Kidney epithelial cell (primary cell): ENCODE data around the gene CHMP2A. TPM values are rescaled to one million over a fixed set of nuclear protein-coding genes. Genes with fewer than 3 reads are reported as not detected.
"Not testable (repeated sequence)": the region's sequence is repeated elsewhere in the genome, so short reads cannot be mapped to it uniquely, and the experiment has no call there.

Source experiments
- DNase-seq: peaks from one replicate; pipeline ENCODE4 v3.0.0-alpha.2; 2010; ENCODE audit warnings: low read depth
- H3K27me3 ChIP-seq: 2 replicates; pipeline ENCODE4 v1.6.0; 2011; ENCODE audit warnings: low read length; ENCODE audit not compliant: control insufficient read depth, insufficient read depth
- H3K36me3 ChIP-seq: 2 replicates; pipeline ENCODE4 v1.5.1; 2011; ENCODE audit warnings: low read length; ENCODE audit not compliant: control insufficient read depth, insufficient read depth
- H3K4me3 ChIP-seq: 2 replicates; pipeline ENCODE4 v1.5.1; 2011; ENCODE audit warnings: low read depth, mild to moderate bottlenecking, control low read depth, low read length
- total RNA-seq: library from RNA; depleted of rRNA; stranded (reverse); fragments of >200 nt; gene quantifications from 2 replicates; pipeline ENCODE4 v1.2.3, GENCODE V29; 2015
- TF ChIP-seq, protein P1 (sequence below): IDR thresholded peaks from 2 replicates; pipeline ENCODE4 v1.5.1; 2011; ENCODE audit warnings: mild to moderate bottlenecking, moderate library complexity, low read length, control low read depth, inconsistent platforms; ENCODE audit not compliant: insufficient read depth, poor library complexity, severe bottlenecking

Gene CHMP2A
- total RNA-seq, 1 donor from 2014 or later, result 154 TPM

DNA sequence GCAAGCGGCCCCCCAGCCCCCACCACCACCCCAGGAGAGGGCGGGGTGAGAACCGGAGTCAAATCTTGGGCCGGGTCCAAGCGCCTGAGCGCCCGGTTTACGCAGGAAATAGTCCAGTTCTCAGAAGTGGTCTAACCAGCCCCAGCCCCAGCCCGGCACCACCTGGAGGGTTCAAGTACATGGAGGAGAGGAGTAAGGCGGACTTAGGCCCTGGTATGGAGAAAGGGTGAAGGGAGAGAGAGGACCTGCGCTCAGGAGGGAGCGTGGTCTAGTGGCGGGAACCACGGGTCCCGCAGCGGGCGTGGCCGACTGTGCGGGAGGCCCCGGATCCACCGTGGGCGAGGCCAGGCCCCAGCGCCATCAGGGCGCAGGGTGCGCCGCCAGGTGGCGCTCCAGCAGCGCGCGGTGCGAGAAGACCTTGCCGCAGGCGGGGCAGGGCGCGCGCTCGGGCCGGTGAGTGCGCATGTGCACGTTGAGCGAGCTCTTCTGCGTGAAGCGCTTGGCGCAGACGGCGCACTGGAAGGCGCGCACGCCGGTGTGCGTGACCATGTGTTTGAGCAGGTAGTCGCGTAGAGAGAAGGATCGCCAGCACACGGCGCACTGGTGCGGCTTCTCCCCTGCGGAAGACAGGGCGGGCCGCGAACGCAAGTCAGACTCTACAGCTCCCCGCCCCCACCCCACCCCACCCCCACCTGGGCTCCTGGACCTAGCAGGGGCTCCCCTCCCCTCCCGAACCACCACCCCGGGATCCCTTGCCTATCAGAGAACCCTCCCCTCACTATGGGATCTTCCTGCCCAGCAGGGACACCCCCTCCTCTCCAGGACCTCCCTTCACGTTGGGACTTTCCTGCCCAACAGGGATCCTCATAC is 41.0 kb downstream of the CHMP2A start:
- Histone ChIP-seq H3K36me3 (no peaks in the 10 kb centered on the region), H3K4me3 (peak overlapping the region; percentile 43), H3K27me3 (no peaks in the 10 kb centered on the region)
- TF ChIP-seq, protein P1, sequence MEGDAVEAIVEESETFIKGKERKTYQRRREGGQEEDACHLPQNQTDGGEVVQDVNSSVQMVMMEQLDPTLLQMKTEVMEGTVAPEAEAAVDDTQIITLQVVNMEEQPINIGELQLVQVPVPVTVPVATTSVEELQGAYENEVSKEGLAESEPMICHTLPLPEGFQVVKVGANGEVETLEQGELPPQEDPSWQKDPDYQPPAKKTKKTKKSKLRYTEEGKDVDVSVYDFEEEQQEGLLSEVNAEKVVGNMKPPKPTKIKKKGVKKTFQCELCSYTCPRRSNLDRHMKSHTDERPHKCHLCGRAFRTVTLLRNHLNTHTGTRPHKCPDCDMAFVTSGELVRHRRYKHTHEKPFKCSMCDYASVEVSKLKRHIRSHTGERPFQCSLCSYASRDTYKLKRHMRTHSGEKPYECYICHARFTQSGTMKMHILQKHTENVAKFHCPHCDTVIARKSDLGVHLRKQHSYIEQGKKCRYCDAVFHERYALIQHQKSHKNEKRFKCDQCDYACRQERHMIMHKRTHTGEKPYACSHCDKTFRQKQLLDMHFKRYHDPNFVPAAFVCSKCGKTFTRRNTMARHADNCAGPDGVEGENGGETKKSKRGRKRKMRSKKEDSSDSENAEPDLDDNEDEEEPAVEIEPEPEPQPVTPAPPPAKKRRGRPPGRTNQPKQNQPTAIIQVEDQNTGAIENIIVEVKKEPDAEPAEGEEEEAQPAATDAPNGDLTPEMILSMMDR, result peak; percentile 38
- DNase-seq, result peak; percentile 41

DNA sequence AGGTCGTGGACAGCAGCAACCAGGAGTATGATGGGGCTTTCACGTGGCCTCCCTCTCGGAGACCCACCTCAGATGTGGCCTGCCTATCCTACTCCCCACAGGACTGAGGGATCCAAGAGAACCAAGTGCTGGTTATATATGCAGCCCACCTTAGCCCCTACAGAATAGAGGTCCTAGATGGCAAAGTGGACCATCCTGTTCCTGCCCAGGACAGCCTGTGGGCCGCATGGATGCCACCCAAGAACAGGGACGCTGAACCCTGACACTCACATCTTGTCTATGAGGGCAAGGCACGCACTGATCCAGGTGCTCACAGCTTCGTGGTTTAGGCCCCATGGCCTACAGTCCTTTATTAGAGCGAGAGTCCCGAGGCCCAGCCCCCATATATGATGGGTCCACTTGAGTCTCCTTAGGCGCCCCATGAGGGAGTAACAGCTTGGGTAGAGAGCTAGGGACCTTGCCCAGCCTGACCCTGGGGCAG is 41.7 kb downstream of the CHMP2A start:
- Histone ChIP-seq H3K4me3 (no peak overlapping the region), H3K27me3 (no peaks in the 10 kb centered on the region), H3K36me3 (no peaks in the 10 kb centered on the region)
- DNase-seq, result no peak
- TF ChIP-seq, protein P1, result no peak

DNA sequence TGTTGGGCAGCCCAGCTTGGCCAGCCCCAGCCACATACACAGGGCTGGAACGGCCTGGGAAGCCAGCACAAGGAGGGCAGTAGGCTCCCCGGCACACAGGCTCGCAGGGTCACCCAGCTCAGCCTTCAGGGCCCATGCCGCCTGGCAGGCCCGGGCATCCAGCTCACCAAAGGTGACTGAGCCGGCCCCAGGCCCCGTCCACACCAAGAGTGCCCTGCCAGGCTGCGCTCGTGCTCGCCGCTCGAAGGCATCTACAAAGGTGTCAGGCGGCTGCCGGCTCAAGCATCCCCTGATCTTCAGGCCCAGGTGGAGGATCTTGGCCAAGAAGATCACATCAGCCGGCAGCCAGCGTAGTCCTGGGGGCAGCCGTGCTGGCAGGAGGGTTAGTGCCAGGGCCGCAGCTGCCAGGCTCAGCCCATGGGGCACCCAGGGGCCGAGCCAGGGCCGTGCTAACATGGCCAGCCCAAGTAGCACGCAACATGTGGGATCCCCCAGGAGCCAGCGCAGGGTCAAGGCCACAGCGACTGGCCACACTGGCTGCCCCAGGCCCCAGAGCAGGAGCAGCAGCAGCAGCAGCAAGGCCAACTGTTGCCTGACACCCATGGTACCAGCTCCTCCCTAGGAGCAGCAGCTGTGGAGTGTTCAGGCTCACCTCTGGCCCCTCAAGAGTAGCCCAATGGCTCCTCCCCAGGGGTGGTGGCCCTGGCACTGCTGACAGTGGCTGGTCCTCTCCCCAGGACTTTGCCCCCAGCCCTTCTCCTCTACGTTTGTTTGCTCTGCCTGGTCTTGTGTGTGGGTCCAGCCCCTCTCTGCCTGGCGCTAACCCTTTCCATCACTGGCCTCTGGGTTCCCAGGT is 43.3 kb downstream of the CHMP2A start, which contains the start of gene SLC27A5:
Gene SLC27A5 (minus strand): TSS at position 640 of the 856 bp plus-strand sequence. CDS start 37 bp downstream, at position 603.
- H3K27me3 ChIP-seq, result no peaks in the 10 kb centered on the region
- H3K36me3 ChIP-seq, result no peaks in the 10 kb centered on the region
- DNase-seq, result no peak
- TF ChIP-seq, protein P1, result no peak
- no peak within 1 kb of the TSS for H3K4me3 ChIP-seq

DNA sequence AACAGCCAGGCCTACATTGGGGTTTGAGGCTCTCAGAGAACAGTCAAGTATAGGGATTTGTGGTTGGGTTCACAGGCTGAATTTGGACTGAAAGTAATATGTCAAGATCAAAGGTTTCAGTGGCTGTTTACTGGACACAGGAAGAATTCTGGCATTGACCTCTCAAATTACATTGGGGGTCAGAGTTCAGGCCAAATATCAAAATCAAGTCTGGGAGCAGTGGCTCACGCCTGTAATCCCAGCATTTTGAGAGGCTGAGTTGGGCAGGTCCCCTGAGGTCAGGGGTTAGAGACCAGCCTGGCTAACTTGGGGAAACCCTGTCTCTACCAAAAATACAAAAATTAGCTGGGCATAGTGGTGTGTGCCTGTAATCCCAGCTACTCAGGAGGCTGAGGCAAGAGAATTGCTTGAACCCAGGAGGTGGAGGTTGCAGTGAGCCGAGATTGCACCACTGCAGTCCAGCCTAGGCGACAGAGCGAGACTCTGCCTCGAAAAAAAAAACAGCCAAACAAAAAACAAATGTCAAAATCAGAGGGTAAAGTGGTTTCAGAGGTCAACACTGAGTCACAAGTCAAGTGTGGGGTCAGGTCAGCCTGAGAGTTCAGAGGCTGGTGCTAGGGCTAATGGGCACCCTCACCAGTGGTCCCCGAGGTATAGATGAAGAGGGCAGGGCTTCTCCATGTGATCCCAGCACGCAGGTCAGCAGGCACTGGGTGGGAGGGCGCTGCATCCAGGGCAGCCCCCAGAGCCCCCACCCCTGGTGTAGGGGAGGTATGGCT is 44.6 kb downstream of the CHMP2A start:
- H3K36me3 ChIP-seq, result no peaks in the 10 kb centered on the region
- no peaks in the 10 kb centered on the region for H3K27me3 ChIP-seq
- no peak overlapping the region for H3K4me3 ChIP-seq
- TF ChIP-seq, protein P1, result no peak
- no peak for DNase-seq

DNA sequence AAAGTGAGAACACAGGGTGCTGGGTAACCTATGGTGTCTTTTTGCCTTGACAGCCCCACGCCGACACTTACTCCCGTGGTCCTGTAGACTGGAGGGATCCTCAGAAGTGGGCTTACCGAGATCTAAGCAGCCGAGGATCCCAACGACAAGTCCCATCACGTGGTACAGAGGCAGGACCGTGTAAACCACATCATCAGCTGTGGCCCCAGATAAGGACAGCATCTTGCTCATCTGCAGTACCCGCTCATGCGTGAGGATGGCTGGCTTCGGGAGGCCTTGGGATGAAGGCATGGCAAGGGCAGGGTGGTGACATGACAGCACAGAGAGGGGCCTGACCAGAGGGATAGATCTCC is 45.2 kb downstream of the CHMP2A start:
- Histone ChIP-seq H3K4me3 (no peak overlapping the region), H3K36me3 (no peaks in the 10 kb centered on the region), H3K27me3 (no peaks in the 10 kb centered on the region)
- TF ChIP-seq, protein P1, result no peak
- DNase-seq, result no peak

DNA sequence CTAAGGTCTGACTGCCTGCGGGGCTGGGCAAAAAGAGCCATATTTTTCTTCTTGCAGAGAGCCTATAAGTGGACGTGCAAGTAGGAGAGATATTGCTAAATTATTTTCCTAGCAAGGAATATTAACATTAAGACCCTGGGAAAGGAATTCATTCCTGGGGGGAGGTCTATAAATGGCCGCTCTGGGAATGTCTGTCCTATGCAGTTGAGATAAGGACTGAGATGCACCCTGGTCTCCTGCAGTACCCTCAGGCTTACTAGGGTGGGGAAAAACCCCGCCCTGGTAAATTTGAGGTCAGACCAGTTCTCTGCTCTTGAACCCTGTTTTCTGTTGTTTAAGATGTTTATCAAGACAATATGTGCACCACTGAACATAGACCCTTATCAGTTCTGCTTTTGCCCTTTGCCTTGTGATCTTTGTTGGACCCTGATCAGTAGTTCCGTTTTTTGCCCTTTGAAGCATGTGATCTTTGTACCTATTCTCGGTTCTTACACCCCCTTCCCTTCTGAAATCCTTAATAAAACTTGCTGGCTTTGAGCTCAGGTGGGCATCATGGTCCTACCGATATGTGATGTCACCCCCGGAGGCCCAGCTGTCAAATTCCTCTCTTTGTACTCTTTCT is 47.2 kb downstream of the CHMP2A start:
- H3K27me3 ChIP-seq, H3K36me3 ChIP-seq, DNase-seq, H3K4me3 ChIP-seq: not testable (repeated sequence)
